ENCODE data around the gene RPL38.

Gene RPL38

DNA sequence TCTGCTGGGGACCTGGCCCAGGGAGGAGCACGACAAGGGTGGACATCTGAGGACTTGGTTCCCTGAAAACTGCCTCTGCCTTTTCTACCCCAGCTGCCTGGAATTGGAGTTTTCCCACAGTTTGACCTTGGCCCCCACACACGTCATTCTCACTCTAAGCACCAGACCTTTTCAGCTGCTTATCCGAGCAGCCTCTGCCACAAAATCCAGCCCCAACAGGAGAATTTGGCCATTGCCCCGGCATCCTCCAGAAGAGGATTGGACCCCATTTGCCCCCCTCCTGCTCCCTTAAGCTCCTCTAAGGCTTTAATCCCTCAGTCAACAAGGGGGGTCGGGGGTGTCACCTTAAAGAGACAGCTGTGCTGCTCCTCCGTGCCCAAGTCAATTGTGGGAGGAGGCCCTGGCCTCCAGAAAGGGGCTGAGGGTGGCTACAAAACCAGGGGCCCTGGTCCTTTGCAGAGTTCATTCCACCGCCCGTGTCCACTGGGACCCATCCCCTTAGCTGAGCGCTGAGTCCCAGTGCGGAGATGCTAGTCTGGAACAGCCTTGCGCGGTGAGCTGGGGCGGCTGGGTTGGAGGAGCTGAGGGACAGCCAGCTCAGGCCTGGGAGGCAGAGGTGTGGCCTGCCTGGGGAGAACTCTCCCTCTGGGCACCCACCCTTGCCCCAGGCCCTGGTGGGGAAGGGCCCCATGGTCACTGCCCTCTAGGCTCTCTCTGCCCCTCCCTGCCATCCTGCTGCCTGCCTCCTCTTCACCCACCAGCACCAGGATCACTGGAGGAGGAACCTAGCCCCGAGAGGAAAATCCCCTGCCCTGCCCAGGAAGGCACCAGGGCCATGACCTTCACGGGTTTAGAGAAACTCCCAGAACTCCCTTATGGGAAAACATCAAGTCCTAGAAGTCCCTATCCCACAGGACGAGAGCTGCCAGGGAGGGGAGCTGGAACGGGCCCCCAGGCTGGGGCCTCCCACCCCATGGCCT, 28.7 kb downstream of the RPL38 start:
- Histone ChIP-seq H3K9me3 (ENCODE audit: control insufficient read depth, low read length) (no peaks in the 10 kb centered on the region), H2AK5ac (ENCODE audit: low read length, severe bottlenecking) (no peak overlapping the region), H2BK12ac (ENCODE audit: low read length in 2 of 2) (no peak overlapping the region), H4K91ac (ENCODE audit: low read length) (no peak overlapping the region), H3K27me3 (ENCODE audit: control insufficient read depth in 1 of 2, insufficient read depth in 1 of 2, low read length in 2 of 2) (peaks cover 6 to 20% of the 10 kb centered on the region in 2 experiments), H3K23ac (ENCODE audit: low read length in 2 of 2) (peak overlapping the region in 1 of 2 experiments; percentile 24), H3K9ac (ENCODE audit: low read length) (no peak overlapping the region), H2AFZ (ENCODE audit: low read depth, low read length) (no peak overlapping the region), H4K8ac (ENCODE audit: low read length) (peak overlapping the region; percentile 24), H3K4me3 (ENCODE audit: insufficient read depth in 1 of 2, low read depth in 1 of 2, low read length in 2 of 2) (no peak overlapping the region), H3K4me1 (ENCODE audit: control insufficient read depth, insufficient read depth, low read depth, low read length) (peaks cover 1% of the 10 kb centered on the region), H3K36me3 (ENCODE audit: control insufficient read depth in 1 of 2, insufficient read depth in 2 of 2, low read depth in 1 of 2, low read length in 2 of 2) (no peaks in the 10 kb centered on the region), H3K4ac (ENCODE audit: low read depth in 1 of 2, low read length in 2 of 2) (no peak overlapping the region), H3K4me2 (ENCODE audit: low read length, poor library complexity, severe bottlenecking) (no peak overlapping the region), H2BK120ac (ENCODE audit: low read depth, low read length) (no peak overlapping the region), H3K27ac (ENCODE audit: low read length, poor library complexity, severe bottlenecking) (no peak overlapping the region), H3K18ac (ENCODE audit: low read depth in 1 of 2, low read length in 2 of 2) (no peak overlapping the region), H3K14ac (ENCODE audit: low read length in 2 of 2) (no peak overlapping the region), H2BK15ac (ENCODE audit: low read depth, poor library complexity, severe bottlenecking) (no peak overlapping the region), H3K79me1 (replicated peaks; ENCODE audit: low read length, poor library complexity, severe bottlenecking) (no peaks in the 10 kb centered on the region), H2BK5ac (ENCODE audit: low read depth, low read length, poor library complexity, severe bottlenecking) (no peak overlapping the region)
- no peak for DNase-seq
- WGBS, result 82% methylated on average over 17 of the region's 17 CpGs

DNA sequence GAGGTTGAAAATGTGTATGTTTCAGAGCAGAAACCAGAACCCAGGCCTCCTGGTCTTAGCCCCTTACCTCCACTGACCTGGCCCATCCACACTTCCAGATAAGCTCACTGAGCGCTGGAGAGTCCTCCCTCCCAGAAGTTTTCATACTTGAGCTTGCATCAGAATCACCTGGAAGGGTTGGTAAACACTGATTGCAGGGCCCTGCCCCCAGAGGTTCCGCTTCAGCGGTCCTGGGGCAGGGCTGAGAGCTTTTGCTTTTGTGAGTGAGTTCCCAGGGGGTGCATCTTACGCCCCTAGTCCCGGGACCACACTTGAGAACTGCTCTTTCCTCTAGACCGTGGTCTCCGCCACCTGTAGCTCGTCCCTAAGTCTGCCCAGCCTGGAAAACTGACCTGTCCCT, 30.5 kb downstream of the RPL38 start:
- Histone ChIP-seq H3K79me1 (replicated peaks; ENCODE audit: low read length, poor library complexity, severe bottlenecking) (no peaks in the 10 kb centered on the region), H4K91ac (ENCODE audit: low read length) (no peak overlapping the region), H3K36me3 (ENCODE audit: control insufficient read depth in 1 of 2, insufficient read depth in 2 of 2, low read depth in 1 of 2, low read length in 2 of 2) (no peaks in the 10 kb centered on the region), H3K9me3 (ENCODE audit: control insufficient read depth, low read length) (no peaks in the 10 kb centered on the region), H3K4me3 (ENCODE audit: insufficient read depth in 1 of 2, low read depth in 1 of 2, low read length in 2 of 2) (no peak overlapping the region), H3K4ac (ENCODE audit: low read depth in 1 of 2, low read length in 2 of 2) (no peak overlapping the region), H3K4me1 (ENCODE audit: control insufficient read depth, insufficient read depth, low read depth, low read length) (peaks cover 1% of the 10 kb centered on the region), H2AK5ac (ENCODE audit: low read length, severe bottlenecking) (no peak overlapping the region), H2BK15ac (ENCODE audit: low read depth, poor library complexity, severe bottlenecking) (no peak overlapping the region), H4K8ac (ENCODE audit: low read length) (no peak overlapping the region), H3K18ac (ENCODE audit: low read depth in 1 of 2, low read length in 2 of 2) (no peak overlapping the region), H3K27me3 (ENCODE audit: control insufficient read depth in 1 of 2, insufficient read depth in 1 of 2, low read length in 2 of 2) (peaks cover 6 to 14% of the 10 kb centered on the region in 2 experiments), H3K23ac (ENCODE audit: low read length in 2 of 2) (no peak overlapping the region), H3K4me2 (ENCODE audit: low read length, poor library complexity, severe bottlenecking) (no peak overlapping the region), H3K14ac (ENCODE audit: low read length in 2 of 2) (no peak overlapping the region), H2BK12ac (ENCODE audit: low read length in 2 of 2) (no peak overlapping the region), H2BK120ac (ENCODE audit: low read depth, low read length) (no peak overlapping the region), H3K9ac (ENCODE audit: low read length) (no peak overlapping the region), H2BK5ac (ENCODE audit: low read depth, low read length, poor library complexity, severe bottlenecking) (no peak overlapping the region), H2AFZ (ENCODE audit: low read depth, low read length) (no peak overlapping the region), H3K27ac (ENCODE audit: low read length, poor library complexity, severe bottlenecking) (no peak overlapping the region)
- 89% methylated on average over 8 of the region's 8 CpGs for WGBS
- DNase-seq, result no peak

DNA sequence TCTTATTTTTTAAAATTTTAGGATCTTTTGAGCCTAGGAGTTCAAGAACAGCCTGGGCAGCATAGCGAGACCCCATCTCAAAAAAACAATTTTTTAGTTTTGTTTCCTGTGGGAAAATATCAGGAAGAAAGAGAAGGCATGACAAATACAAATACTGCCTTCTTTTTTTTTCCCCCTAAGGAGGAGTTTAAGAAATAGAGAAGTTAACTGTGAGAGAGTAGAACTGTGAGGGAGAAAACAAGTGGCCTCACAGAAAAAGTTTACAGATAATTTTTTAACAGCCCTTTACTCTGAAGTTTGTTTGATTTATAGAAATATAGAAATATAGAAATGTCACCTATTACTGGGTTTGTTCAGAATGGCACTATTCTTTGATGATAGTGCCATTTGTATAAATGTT, 31.0 kb downstream of the RPL38 start:
- no peak overlapping the region for H2AK5ac ChIP-seq (ENCODE audit: low read length, severe bottlenecking)
- no peak overlapping the region for H3K23ac ChIP-seq (ENCODE audit: low read length in 2 of 2)
- no peak overlapping the region for H4K8ac ChIP-seq (ENCODE audit: low read length)
- no peak overlapping the region for H3K4me3 ChIP-seq (ENCODE audit: insufficient read depth in 1 of 2, low read depth in 1 of 2, low read length in 2 of 2)
- H3K9me3 ChIP-seq (ENCODE audit: control insufficient read depth, low read length), result no peaks in the 10 kb centered on the region
- no peak overlapping the region for H3K18ac ChIP-seq (ENCODE audit: low read depth in 1 of 2, low read length in 2 of 2)
- DNase-seq, result no peak
- H3K27ac ChIP-seq (ENCODE audit: low read length, poor library complexity, severe bottlenecking), result no peak overlapping the region
- H3K27me3 ChIP-seq (ENCODE audit: control insufficient read depth in 1 of 2, insufficient read depth in 1 of 2, low read length in 2 of 2), result peaks cover 8 to 13% of the 10 kb centered on the region in 2 experiments
- no peak overlapping the region for H4K91ac ChIP-seq (ENCODE audit: low read length)
- no peak overlapping the region for H2BK12ac ChIP-seq (ENCODE audit: low read length in 2 of 2)
- WGBS, result no CpG with 5 or more reads among the region's 1 CpG
- H2BK5ac ChIP-seq (ENCODE audit: low read depth, low read length, poor library complexity, severe bottlenecking), result no peak overlapping the region
- H3K79me1 ChIP-seq (replicated peaks; ENCODE audit: low read length, poor library complexity, severe bottlenecking), result no peaks in the 10 kb centered on the region
- H2BK120ac ChIP-seq (ENCODE audit: low read depth, low read length), result no peak overlapping the region
- no peaks in the 10 kb centered on the region for H3K36me3 ChIP-seq (ENCODE audit: control insufficient read depth in 1 of 2, insufficient read depth in 2 of 2, low read depth in 1 of 2, low read length in 2 of 2)
- H3K14ac ChIP-seq (ENCODE audit: low read length in 2 of 2), result no peak overlapping the region
- no peak overlapping the region for H3K4me2 ChIP-seq (ENCODE audit: low read length, poor library complexity, severe bottlenecking)
- H3K4me1 ChIP-seq (ENCODE audit: control insufficient read depth, insufficient read depth, low read depth, low read length), result peaks cover 1% of the 10 kb centered on the region
- H3K9ac ChIP-seq (ENCODE audit: low read length), result no peak overlapping the region
- H3K4ac ChIP-seq (ENCODE audit: low read depth in 1 of 2, low read length in 2 of 2), result no peak overlapping the region
- H2AFZ ChIP-seq (ENCODE audit: low read depth, low read length), result no peak overlapping the region
- no peak overlapping the region for H2BK15ac ChIP-seq (ENCODE audit: low read depth, poor library complexity, severe bottlenecking)

DNA sequence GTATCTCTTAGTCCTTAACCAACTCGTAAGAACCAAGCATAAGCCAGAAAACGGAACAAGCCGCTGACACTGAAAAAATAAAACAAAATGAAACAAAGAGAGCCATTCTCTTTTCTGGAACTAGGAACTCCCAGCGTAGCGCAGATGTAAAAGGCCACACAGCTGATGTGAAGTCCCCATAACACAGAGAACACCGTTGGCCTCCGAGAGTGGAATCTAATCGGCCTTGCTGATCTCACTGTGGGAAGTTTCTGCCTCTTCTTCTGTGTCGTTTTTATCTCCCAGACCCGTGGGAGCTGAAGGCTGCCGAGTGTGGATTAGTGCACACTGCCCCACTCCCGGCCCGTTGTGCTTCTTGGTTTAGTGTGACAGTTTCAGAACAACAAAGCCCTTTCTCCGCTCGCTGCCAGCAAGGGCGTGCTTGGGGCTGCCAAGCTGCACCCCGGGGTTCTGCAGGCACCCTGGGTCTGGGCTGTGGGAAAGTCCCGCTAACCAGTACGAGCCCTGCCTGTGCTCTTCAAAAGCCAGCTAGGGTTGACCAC, 31.6 kb downstream of the RPL38 start:
- Histone ChIP-seq H2BK5ac (ENCODE audit: low read depth, low read length, poor library complexity, severe bottlenecking) (no peak overlapping the region), H3K27me3 (ENCODE audit: control insufficient read depth in 1 of 2, insufficient read depth in 1 of 2, low read length in 2 of 2) (peaks cover 11 to 13% of the 10 kb centered on the region in 2 experiments), H3K4me3 (ENCODE audit: insufficient read depth in 1 of 2, low read depth in 1 of 2, low read length in 2 of 2) (peak overlapping the region in 1 of 2 experiments; percentile 68), H4K8ac (ENCODE audit: low read length) (no peak overlapping the region), H2AFZ (ENCODE audit: low read depth, low read length) (no peak overlapping the region), H4K91ac (ENCODE audit: low read length) (no peak overlapping the region), H3K4me2 (ENCODE audit: low read length, poor library complexity, severe bottlenecking) (no peak overlapping the region), H3K79me1 (replicated peaks; ENCODE audit: low read length, poor library complexity, severe bottlenecking) (no peaks in the 10 kb centered on the region), H3K9me3 (ENCODE audit: control insufficient read depth, low read length) (no peaks in the 10 kb centered on the region), H3K18ac (ENCODE audit: low read depth in 1 of 2, low read length in 2 of 2) (no peak overlapping the region), H2AK5ac (ENCODE audit: low read length, severe bottlenecking) (no peak overlapping the region), H2BK15ac (ENCODE audit: low read depth, poor library complexity, severe bottlenecking) (no peak overlapping the region), H3K14ac (ENCODE audit: low read length in 2 of 2) (no peak overlapping the region), H2BK12ac (ENCODE audit: low read length in 2 of 2) (no peak overlapping the region), H2BK120ac (ENCODE audit: low read depth, low read length) (no peak overlapping the region), H3K4ac (ENCODE audit: low read depth in 1 of 2, low read length in 2 of 2) (no peak overlapping the region), H3K9ac (ENCODE audit: low read length) (peak overlapping the region; percentile 77), H3K36me3 (ENCODE audit: control insufficient read depth in 1 of 2, insufficient read depth in 2 of 2, low read depth in 1 of 2, low read length in 2 of 2) (no peaks in the 10 kb centered on the region), H3K23ac (ENCODE audit: low read length in 2 of 2) (no peak overlapping the region), H3K27ac (ENCODE audit: low read length, poor library complexity, severe bottlenecking) (no peak overlapping the region), H3K4me1 (ENCODE audit: control insufficient read depth, insufficient read depth, low read depth, low read length) (peaks cover 1% of the 10 kb centered on the region)
- DNase-seq, result no peak
- 88% methylated on average over 19 of the region's 19 CpGs for WGBS
